Lower leg skin (tissue), 4 donors: ENCODE results near the gene TANGO6. TPM values are rescaled to one million over a fixed set of nuclear protein-coding genes. Genes with fewer than 3 reads are reported as not detected.

ENCODE experiments used
- DNase-seq, 2 donors: peaks; one replicate each; pipeline ENCODE4 v3.0.0-alpha.2; 2019; ENCODE audit warnings: low spot score in 2 of 2
- H3K4me3 ChIP-seq: fragments of 200-600 bp; sonication (generic); 2 replicates; pipeline ENCODE4 v1.5.1; 2017; ENCODE audit warnings: mild to moderate bottlenecking, low read depth; ENCODE audit not compliant: poor library complexity, severe bottlenecking
- POLR2A ChIP-seq, 2 donors: fragments of 450-650 bp; IDR thresholded peaks; one replicate each; pipeline ENCODE4 v1.6.1; 2016 to 2017; ENCODE audit warnings: antibody characterized with exemption in 2 of 2, mild to moderate bottlenecking in 1 of 2, moderate library complexity in 1 of 2
- WGBS, 2 donors: methylation state at CpG; one replicate each; pipeline ENCODE4 v1.1.5; 2018; 5-methylcytosine and 5-hydroxymethylcytosine counted together
- intact Hi-C: fragments of 100-400 bp; cut with DNase I; formaldehyde crosslinking; loops from one replicate; pipeline ENCODE4 v1.15.0; 2023; ENCODE audit warnings: low total_unique reads
- total RNA-seq, 4 donors: library from RNA; depleted of rRNA; stranded (reverse); fragments of >200 nt; gene quantifications; one replicate each; pipeline ENCODE4 v1.1.0, GENCODE V29; 2016
- TF ChIP-seq, protein P1 (sequence below), 3 donors: fragments of 450-650 bp; IDR thresholded peaks; one replicate each; pipeline ENCODE4 v1.5.1; 2016; ENCODE audit warnings: antibody characterized with exemption in 3 of 3, mild to moderate bottlenecking in 3 of 3, moderate library complexity in 2 of 3

TANGO6 gene
- total RNA-seq, 4 donors from 2014 or later: 7.9 to 17.0 (median 8.6) TPM

DNA sequence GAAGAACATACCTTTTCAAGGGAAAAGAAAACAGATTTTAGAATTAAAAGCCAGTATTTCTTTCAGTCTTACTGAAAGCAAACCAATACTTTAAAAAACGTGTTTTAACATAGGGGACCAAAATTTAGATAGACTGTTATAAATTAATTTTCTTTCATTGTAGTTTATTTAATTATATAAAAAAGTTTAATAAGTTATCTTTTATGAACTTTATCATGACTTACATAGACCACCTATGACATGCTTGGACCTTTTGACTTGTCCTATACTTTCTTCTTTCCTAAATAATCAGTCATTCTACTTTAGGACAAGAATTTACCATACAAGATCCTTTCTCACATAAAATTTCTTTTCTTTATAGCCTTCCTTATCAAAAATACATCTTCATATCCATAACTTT is 160.2 kb downstream of the TANGO6 start:
- TF ChIP-seq, protein P1, sequence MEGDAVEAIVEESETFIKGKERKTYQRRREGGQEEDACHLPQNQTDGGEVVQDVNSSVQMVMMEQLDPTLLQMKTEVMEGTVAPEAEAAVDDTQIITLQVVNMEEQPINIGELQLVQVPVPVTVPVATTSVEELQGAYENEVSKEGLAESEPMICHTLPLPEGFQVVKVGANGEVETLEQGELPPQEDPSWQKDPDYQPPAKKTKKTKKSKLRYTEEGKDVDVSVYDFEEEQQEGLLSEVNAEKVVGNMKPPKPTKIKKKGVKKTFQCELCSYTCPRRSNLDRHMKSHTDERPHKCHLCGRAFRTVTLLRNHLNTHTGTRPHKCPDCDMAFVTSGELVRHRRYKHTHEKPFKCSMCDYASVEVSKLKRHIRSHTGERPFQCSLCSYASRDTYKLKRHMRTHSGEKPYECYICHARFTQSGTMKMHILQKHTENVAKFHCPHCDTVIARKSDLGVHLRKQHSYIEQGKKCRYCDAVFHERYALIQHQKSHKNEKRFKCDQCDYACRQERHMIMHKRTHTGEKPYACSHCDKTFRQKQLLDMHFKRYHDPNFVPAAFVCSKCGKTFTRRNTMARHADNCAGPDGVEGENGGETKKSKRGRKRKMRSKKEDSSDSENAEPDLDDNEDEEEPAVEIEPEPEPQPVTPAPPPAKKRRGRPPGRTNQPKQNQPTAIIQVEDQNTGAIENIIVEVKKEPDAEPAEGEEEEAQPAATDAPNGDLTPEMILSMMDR (IDR thresholded peaks at IDR 0.05): no peak
- no peak for TF ChIP-seq POLR2A (IDR thresholded peaks at IDR 0.05)
- intact Hi-C loops: no loop called here
- WGBS, 2 donors: 84 to 85% methylated on average over 1 of the region's 1 CpG
- DNase-seq: no peak
- no peak overlapping the region for H3K4me3 ChIP-seq

DNA sequence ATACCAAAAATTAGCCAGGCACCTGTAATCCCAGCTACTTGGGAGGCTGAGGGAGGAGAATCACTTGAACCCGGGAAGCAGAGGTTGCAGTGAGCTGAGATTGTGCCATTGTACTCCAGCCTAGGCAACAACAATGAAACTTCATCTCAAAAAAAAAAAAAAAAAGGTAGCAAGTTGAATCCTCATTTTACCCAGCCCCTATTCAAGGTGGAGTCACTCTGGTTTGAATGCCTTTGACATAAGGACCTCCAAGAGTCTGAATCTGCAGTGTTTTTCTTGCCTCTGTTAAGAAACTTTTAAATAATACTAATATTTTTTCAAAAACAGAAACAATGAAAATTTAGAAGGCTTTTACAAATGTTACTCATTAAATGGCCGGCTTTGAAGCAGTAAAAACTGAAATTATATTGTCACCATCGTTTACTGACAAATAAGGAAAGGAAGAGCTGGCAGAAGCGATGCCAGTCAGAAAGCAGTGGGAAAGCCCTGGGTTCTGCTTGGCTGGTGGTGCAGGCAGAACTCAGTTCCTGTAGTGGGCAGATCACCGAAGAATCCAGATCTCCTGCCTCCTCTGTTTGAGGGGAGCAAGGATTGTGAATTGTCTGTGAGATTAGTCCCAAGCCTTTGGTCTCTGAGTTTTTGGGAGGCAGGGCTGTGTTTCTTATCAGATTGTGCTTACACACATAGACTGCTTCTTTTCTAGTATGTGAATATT is 162.5 kb downstream of the TANGO6 start:
- H3K4me3 ChIP-seq: no peak overlapping the region
- intact Hi-C loops: no loop called here
- TF ChIP-seq, protein P1 (IDR thresholded peaks at IDR 0.05): no peak
- TF ChIP-seq POLR2A (IDR thresholded peaks at IDR 0.05): no peak
- WGBS, 2 donors: 70 to 79% methylated on average over 5 of the region's 5 CpGs
- DNase-seq: no peak

DNA sequence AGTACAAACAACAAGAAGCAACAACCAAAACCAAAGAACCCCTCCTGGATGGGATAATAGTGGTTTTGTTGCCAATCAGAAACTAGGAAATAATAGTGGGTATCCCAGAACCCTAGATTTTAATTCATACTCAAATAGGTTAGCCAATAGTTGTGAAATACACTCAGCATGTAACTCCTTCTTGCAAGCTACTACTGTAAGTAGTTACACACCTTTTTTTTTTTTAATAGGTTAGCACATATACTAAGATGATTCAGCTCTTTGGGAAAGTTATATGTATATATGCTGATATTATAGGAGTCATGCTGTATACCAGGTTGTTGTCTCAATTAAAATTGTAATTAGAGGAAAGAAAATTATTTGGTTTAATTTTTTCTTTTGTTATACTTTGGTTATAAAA is 169.6 kb downstream of the TANGO6 start:
- TF ChIP-seq, protein P1 (IDR thresholded peaks at IDR 0.05): no peak
- TF ChIP-seq POLR2A (IDR thresholded peaks at IDR 0.05): no peak
- no peak overlapping the region for H3K4me3 ChIP-seq
- no peak for DNase-seq
- intact Hi-C loops: no loop called here

DNA sequence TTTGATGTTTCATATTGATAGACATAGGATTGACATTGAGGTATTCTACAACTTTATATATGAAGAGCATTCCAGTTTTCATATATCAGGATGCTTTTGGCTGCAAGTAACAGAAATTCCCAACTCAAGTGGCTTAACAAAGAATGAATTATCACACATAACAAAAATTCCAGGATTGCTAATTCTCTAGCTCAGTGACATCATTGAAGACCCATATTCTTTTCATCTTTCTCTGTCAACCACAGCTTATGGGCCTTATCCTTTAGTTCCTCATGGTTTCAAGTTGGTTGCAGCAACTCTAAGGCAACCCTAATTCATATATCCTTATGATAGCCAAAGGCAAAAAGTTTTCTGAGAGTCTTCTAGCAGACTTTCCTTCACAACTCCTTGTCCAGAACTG is 170.7 kb downstream of the TANGO6 start:
- no peak overlapping the region for H3K4me3 ChIP-seq
- TF ChIP-seq, protein P1 (IDR thresholded peaks at IDR 0.05): no peak
- no peak for TF ChIP-seq POLR2A (IDR thresholded peaks at IDR 0.05)
- intact Hi-C loops: no loop called here
- no peak for DNase-seq

GRCh38 chr16:69014811-69015210 is 171.5 kb downstream of the TANGO6 start:
- intact Hi-C loops: no loop called here
- TF ChIP-seq, protein P1 (IDR thresholded peaks at IDR 0.05): no peak
- TF ChIP-seq POLR2A (IDR thresholded peaks at IDR 0.05): no peak
- no peak overlapping the region for H3K4me3 ChIP-seq
- no peak for DNase-seq
